ENCODE measurements around the gene PROM1.

DNA sequence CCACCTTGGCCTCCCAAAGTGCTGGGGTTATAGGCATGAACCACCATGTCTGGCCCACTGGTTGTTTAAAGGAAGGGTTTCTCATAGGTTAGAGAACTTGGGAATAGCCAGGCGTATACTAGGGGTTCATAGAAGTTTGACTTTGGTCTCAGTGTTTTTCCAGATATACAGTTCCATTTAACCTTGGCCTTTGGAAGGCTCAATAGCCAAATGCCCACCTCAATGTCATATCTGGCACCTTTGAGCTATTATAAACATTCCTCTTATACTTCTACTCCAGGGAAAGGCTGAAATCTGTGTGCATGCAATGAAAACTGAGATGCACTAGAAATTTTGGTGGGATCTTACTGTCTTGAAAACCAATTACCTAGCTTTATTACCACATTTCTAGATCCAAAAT is 47.5 kb upstream of the PROM1 start:
- TF ChIP-seq, protein P1, sequence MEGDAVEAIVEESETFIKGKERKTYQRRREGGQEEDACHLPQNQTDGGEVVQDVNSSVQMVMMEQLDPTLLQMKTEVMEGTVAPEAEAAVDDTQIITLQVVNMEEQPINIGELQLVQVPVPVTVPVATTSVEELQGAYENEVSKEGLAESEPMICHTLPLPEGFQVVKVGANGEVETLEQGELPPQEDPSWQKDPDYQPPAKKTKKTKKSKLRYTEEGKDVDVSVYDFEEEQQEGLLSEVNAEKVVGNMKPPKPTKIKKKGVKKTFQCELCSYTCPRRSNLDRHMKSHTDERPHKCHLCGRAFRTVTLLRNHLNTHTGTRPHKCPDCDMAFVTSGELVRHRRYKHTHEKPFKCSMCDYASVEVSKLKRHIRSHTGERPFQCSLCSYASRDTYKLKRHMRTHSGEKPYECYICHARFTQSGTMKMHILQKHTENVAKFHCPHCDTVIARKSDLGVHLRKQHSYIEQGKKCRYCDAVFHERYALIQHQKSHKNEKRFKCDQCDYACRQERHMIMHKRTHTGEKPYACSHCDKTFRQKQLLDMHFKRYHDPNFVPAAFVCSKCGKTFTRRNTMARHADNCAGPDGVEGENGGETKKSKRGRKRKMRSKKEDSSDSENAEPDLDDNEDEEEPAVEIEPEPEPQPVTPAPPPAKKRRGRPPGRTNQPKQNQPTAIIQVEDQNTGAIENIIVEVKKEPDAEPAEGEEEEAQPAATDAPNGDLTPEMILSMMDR (conservative IDR thresholded peaks at IDR 0.05; ENCODE audit: low read length): no peak
- no peak for TF ChIP-seq EZH2phosphoT487 (IDR thresholded peaks at IDR 0.05; ENCODE audit: borderline replicate concordance)
